ENCODE data around the gene EML2. TPM values are rescaled to one million over a fixed set of nuclear protein-coding genes. Genes with fewer than 3 reads are reported as not detected.
A peak's percentile ranks its signal among the peaks of the same experiment; 100 is the strongest.

EML2 gene
- total RNA-seq, 3 donors from 2014 or later: 59.9 to 119 (median 79.1) TPM

DNA sequence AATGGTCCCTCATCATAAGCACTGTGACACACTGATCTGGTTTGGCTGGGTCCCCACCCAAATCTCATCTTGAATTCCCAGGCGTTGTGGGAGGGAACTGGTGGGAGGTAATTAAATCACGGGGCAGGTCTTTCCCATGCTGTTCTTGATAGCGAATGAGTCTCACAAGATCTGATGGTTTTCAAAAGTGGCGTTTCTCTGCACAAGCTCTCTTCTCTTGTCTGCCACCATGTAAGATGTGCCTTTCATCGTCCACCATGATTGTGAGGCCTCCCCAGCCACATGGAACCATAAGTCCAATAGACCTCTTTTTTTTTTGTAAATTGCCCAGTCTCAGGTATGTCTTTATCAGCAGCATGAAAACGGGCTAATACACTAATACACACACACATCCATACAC lies 30.2 kb downstream of the EML2 start:
- TF ChIP-seq, protein P1, sequence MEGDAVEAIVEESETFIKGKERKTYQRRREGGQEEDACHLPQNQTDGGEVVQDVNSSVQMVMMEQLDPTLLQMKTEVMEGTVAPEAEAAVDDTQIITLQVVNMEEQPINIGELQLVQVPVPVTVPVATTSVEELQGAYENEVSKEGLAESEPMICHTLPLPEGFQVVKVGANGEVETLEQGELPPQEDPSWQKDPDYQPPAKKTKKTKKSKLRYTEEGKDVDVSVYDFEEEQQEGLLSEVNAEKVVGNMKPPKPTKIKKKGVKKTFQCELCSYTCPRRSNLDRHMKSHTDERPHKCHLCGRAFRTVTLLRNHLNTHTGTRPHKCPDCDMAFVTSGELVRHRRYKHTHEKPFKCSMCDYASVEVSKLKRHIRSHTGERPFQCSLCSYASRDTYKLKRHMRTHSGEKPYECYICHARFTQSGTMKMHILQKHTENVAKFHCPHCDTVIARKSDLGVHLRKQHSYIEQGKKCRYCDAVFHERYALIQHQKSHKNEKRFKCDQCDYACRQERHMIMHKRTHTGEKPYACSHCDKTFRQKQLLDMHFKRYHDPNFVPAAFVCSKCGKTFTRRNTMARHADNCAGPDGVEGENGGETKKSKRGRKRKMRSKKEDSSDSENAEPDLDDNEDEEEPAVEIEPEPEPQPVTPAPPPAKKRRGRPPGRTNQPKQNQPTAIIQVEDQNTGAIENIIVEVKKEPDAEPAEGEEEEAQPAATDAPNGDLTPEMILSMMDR (IDR thresholded peaks at IDR 0.05): no peak
- Histone ChIP-seq H3K4me3 (no peak overlapping the region), H3K4me1 (ENCODE audit: low read depth) (peaks cover 9% of the 10 kb centered on the region), H3K36me3 (ENCODE audit: low read depth) (no peaks in the 10 kb centered on the region), H3K9me3 (no peaks in the 10 kb centered on the region)
- intact Hi-C loops (cut with DNase I, micrococcal nuclease): loop anchor here in 1 of 2 donors (5.0 kb wide), 1 partner anchor 33 kb away; no protein-coding TSS in a partner anchor
- DNase-seq: no peak
- no peak for ATAC-seq

DNA sequence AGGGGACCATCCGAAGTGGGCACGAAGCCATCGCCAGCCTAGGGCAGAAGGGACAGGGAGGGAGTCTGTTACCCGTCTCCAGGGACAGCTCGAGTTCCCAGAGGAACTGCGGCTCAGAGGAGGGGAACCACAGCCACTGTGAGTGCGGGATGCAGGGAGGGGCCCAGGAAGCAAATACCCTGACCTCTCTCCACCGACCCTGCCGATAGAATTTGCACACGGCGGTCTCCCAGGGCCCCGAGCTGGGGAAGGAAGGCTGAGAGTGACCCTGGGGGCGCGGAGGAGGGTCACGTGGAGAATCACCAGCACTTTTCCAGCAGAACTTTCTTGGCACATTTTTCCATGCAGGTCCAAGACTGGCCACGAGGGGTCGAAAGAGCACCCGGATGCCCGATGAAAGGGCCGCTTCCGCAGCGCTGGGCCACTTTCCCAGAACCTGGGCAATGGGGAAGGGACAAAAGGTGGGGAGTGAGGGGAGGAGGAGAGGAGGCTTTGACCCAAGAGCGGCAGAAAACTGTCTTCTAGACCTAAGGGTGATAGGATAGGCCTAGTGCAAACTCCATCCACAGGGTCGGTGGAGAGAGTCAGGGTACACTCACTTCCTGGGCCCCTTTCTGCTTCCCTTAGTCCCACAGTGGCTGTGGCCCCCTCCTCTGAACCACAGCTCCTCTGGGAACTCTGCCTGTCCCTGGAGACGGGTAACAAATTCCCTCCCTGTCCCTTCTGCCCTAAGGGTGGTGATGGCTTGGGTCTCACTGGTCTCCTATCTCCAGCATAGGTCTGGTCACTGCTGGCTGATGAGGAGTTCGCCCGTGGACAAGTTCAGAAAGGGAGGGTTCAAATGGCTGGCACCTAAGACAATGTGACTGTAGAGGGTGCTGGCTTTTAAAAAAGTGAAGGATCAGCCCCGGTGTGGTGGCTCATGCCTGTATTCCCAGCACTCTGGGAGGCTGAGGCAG lies 31.8 kb downstream of the EML2 start:
- H3K4me3 ChIP-seq: no peak overlapping the region
- no peaks in the 10 kb centered on the region for H3K36me3 ChIP-seq (ENCODE audit: low read depth)
- peaks cover 5% of the 10 kb centered on the region for H3K4me1 ChIP-seq (ENCODE audit: low read depth)
- peak; percentile 96 for ATAC-seq
- intact Hi-C loops (cut with DNase I, micrococcal nuclease): loop anchor here in 1 of 2 donors (5.0 kb wide), 1 partner anchor 35 kb away; no protein-coding TSS in a partner anchor
- TF ChIP-seq, protein P1 (IDR thresholded peaks at IDR 0.05): peak; percentile 80
- DNase-seq: peak; percentile 70 to 88 (median 84)
- no peaks in the 10 kb centered on the region for H3K9me3 ChIP-seq

DNA sequence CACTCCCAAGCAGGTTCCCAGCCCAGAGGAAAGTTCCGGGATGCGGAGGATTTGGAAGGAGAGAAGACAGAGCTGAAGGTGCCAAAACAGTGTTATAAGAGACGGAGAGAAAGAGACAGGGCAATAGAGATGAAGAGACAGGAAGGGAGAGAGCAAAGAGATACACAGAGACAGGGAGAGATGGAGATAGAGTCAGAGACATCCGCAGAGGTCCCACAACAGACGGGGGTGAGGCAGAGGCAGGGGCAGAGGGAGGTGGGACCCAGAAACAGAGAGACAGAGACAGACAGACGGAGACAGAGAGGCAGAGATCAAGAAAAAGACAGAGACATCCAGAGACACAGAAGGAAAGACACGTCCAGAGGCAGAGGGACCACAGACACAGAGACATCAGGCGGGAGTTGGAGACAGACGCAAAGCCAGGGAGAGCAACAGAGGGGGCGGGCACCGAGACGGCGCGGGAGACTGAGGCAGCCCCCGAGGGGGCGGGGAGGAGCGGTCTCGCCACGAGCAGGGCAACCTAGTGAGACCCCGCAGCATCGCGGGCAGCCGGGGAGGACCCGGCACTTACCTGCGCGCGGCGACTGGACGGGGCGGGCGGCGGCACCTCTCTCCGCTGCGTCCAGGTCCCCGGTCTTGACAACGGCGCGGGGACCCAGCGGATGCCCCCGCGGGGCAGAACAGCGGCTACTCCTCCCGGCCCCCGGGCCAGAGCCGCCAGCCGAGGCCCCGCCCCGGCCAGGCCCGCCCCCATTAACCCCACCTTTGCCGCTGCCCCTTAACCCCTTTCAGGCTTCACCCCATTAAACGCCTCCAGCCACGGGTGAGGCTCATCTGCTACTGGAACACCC lies 37.4 kb downstream of the EML2 start, which contains the start of gene GPR4:
GPR4 (minus strand) TSS at position 689 of the 851 bp plus-strand sequence. CDS start 10,346 bp downstream, outside the sequence.
- Histone ChIP-seq H3K36me3 (ENCODE audit: low read depth) (no peaks in the 10 kb centered on the region), H3K9me3 (no peaks in the 10 kb centered on the region), H3K4me3 (no peak within 1 kb of the TSS), H3K4me1 (ENCODE audit: low read depth) (peaks cover 4% of the 10 kb centered on the region)
- intact Hi-C loops (cut with DNase I, micrococcal nuclease): no loop called here
- DNase-seq: no peak
- ATAC-seq: peak; percentile 58
- TF ChIP-seq, protein P1 (IDR thresholded peaks at IDR 0.05): no peak

DNA sequence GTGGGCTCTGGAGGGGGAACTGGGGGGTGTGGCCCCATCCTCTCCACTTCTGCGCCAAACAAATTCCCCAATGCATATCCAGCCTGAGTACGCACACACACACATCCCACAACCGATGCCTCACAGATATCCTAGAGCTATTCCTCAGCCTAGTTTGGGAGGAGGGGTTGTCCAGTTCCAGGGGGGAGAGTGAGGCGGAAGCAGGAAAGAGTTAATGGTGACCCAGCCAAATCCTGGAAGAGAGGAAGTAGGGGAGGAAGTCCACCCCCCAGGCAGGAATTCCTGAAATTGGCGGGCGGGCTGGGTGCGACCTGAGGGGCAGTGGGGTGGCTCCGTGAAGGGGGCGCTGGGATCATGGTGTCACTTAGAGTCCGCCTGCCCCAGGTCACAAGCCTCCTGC lies 38.1 kb downstream of the EML2 start:
- H3K9me3 ChIP-seq: no peaks in the 10 kb centered on the region
- no peak for DNase-seq
- ATAC-seq: no peak
- intact Hi-C loops (cut with DNase I, micrococcal nuclease): no loop called here
- peaks cover 4% of the 10 kb centered on the region for H3K4me1 ChIP-seq (ENCODE audit: low read depth)
- no peak overlapping the region for H3K4me3 ChIP-seq
- TF ChIP-seq, protein P1 (IDR thresholded peaks at IDR 0.05): no peak
- H3K36me3 ChIP-seq (ENCODE audit: low read depth): no peaks in the 10 kb centered on the region

DNA sequence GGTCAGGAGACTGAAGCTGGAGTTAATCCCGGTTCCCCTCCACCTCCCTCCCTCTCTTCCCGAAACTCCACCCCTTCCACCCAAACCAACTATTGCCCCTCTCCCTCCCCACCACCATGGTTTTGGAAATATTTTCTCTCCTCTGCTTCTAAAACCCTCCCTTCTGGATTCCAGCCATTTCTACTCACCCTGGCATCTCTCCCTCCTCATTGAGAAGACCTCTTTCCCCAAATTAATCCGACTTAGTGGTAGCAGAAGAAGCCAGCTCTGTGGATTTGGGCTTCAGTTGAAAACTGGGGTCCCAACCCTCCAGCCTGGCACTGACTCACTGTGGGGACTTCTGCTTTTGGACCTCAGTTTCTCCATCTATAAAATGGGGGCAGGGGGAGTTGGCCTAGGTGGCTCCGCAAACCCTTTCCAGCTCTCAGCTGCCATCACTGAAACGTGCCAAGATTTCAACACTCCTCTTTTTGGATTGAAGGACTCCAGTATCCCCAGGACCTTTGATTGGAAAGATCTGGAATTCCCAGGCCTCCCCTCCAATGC lies 38.8 kb downstream of the EML2 start:
- Histone ChIP-seq H3K4me3 (no peak overlapping the region), H3K9me3 (no peaks in the 10 kb centered on the region), H3K4me1 (ENCODE audit: low read depth) (peaks cover 4% of the 10 kb centered on the region), H3K36me3 (ENCODE audit: low read depth) (no peaks in the 10 kb centered on the region)
- TF ChIP-seq, protein P1 (IDR thresholded peaks at IDR 0.05): no peak
- ATAC-seq (no peak), DNase-seq (no peak)
- intact Hi-C loops (cut with DNase I, micrococcal nuclease): no loop called here
